MM.1S (cell line): ENCODE measurements around the gene VPS9D1.
"Not testable (repeated sequence)": the region's sequence is repeated elsewhere in the genome, so short reads cannot be mapped to it uniquely, and the experiment has no call there.

Experiments
- DNase-seq: peaks from one replicate; pipeline ENCODE4 v3.0.0-alpha.2; 2015
- H2AFZ ChIP-seq: fragments of 300-600 bp; sonication (generic); 2 replicates; pipeline ENCODE4 v1.6.0; 2016; ENCODE audit warnings: antibody characterized with exemption, low read length
- H3F3A ChIP-seq: fragments of 300-600 bp; sonication (generic); 2 replicates; pipeline ENCODE4 v1.6.1; 2016; ENCODE audit warnings: mild to moderate bottlenecking, antibody characterized with exemption, low read length, moderate library complexity, mixed read lengths; ENCODE audit not compliant: insufficient read depth
- H3K27ac ChIP-seq: fragments of 300-600 bp; sonication (generic); 2 replicates; pipeline ENCODE4 v1.5.1; 2016; ENCODE audit warnings: mild to moderate bottlenecking, low read length
- H3K27me3 ChIP-seq: fragments of 300-600 bp; sonication (generic); replicated peaks from 2 replicates; pipeline ENCODE4 v1.6.0; 2016; ENCODE audit warnings: low read length; ENCODE audit not compliant: insufficient read depth
- H3K36me3 ChIP-seq: fragments of 300-600 bp; sonication (generic); replicated peaks from 2 replicates; pipeline ENCODE4 v1.6.1; 2016; ENCODE audit warnings: mild to moderate bottlenecking, low read length, mixed read lengths; ENCODE audit not compliant: insufficient read depth
- H3K4me1 ChIP-seq: fragments of 300-600 bp; sonication (generic); 2 replicates; pipeline ENCODE4 v1.6.1; 2016; ENCODE audit warnings: low read length, mixed read lengths
- H3K4me2 ChIP-seq: fragments of 300-600 bp; sonication (generic); 2 replicates; pipeline ENCODE4 v1.6.0; 2016; ENCODE audit warnings: low read depth, low read length
- H3K4me3 ChIP-seq: fragments of 300-600 bp; sonication (generic); 2 replicates; pipeline ENCODE4 v1.5.1; 2016; ENCODE audit warnings: low read length, mixed read lengths
- H3K79me2 ChIP-seq: fragments of 300-600 bp; sonication (generic); 2 replicates; pipeline ENCODE4 v1.6.1; 2016; ENCODE audit warnings: mixed run types, low read length, mixed read lengths
- H3K9ac ChIP-seq: fragments of 300-600 bp; sonication (generic); 2 replicates; pipeline ENCODE4 v1.6.1; 2016; ENCODE audit warnings: low read length, mixed read lengths
- H3K9me2 ChIP-seq: fragments of 300-600 bp; sonication (generic); replicated peaks from 2 replicates; pipeline ENCODE4 v1.6.1; 2016; ENCODE audit warnings: mild to moderate bottlenecking, low read length, mixed read lengths; ENCODE audit not compliant: insufficient read depth
- H3K9me3 ChIP-seq: fragments of 300-600 bp; sonication (generic); replicated peaks from 2 replicates; pipeline ENCODE4 v1.6.1; 2016; ENCODE audit warnings: mild to moderate bottlenecking, low read length, mixed read lengths; ENCODE audit not compliant: insufficient read depth
- H4K20me1 ChIP-seq: fragments of 300-600 bp; sonication (generic); 2 replicates; pipeline ENCODE4 v1.6.1; 2016; ENCODE audit warnings: mild to moderate bottlenecking, low read length, moderate library complexity, mixed read lengths; ENCODE audit not compliant: insufficient read depth
- EZH2 ChIP-seq: fragments of 300-600 bp; sonication (generic); optimal IDR thresholded peaks from 2 replicates; pipeline ENCODE3; 2017; ENCODE audit warnings: low read depth, mild to moderate bottlenecking, antibody characterized with exemption, low read length, mixed read lengths
- TF ChIP-seq, protein P1 (sequence below): fragments of 300-600 bp; sonication (generic); IDR thresholded peaks from 2 replicates; pipeline ENCODE4 v1.5.1; 2016; ENCODE audit warnings: antibody characterized with exemption, low read length, mixed read lengths

VPS9D1 gene

DNA sequence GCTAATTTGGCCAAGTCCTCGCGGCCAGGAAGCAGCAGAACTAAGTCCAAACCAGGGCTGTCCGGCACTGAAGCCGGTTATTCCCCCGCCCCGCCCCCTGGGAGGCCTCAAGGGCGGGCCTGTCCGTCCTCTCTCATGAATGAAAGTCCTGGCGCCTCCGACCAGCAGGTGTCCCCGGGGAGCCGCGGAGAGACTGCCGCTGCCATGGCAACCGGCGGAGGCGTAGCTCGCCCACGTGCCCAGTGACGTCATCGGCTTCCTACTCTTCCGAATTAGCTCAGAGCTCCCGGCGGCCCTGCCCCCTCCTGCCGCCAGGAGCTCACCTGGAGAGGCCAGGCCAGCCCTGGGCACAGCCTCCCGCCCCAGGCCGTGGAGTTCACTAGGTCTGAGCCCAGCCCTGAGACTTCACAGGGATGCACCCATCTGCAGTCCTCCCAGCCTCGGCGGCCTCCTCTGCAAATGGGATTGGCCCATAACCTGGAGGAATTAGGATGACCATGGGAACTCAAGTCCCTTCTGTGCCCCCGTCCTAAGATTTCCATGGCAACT is 20.5 kb downstream of the VPS9D1 start:
- no peaks in the 10 kb centered on the region; the same call in 1 of the 2 replicates for H3K79me2 ChIP-seq
- H3K27ac ChIP-seq = peak overlapping the region; percentile 86
- H4K20me1 ChIP-seq = no peaks in the 10 kb centered on the region
- peak; percentile 96 for DNase-seq
- no peaks in the 10 kb centered on the region for H3K9me3 ChIP-seq
- no peaks in the 10 kb centered on the region for H3K36me3 ChIP-seq
- H2AFZ ChIP-seq = no peak overlapping the region
- H3K4me2 ChIP-seq = peak overlapping the region; percentile 78
- peak overlapping the region; percentile 62 for H3K4me3 ChIP-seq
- H3F3A ChIP-seq = peaks cover 6% of the 10 kb centered on the region; the same call in 1 of the 2 replicates
- H3K9me2 ChIP-seq = no peaks in the 10 kb centered on the region
- TF ChIP-seq, protein P1, sequence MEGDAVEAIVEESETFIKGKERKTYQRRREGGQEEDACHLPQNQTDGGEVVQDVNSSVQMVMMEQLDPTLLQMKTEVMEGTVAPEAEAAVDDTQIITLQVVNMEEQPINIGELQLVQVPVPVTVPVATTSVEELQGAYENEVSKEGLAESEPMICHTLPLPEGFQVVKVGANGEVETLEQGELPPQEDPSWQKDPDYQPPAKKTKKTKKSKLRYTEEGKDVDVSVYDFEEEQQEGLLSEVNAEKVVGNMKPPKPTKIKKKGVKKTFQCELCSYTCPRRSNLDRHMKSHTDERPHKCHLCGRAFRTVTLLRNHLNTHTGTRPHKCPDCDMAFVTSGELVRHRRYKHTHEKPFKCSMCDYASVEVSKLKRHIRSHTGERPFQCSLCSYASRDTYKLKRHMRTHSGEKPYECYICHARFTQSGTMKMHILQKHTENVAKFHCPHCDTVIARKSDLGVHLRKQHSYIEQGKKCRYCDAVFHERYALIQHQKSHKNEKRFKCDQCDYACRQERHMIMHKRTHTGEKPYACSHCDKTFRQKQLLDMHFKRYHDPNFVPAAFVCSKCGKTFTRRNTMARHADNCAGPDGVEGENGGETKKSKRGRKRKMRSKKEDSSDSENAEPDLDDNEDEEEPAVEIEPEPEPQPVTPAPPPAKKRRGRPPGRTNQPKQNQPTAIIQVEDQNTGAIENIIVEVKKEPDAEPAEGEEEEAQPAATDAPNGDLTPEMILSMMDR = peak; percentile 53
- TF ChIP-seq EZH2 = no peak
- no peaks in the 10 kb centered on the region for H3K27me3 ChIP-seq
- 0 out of 2 replicates have a peak, but pooled peaks cover 3% of the 10 kb centered on the region for H3K4me1 ChIP-seq
- peak overlapping the region; percentile 75 for H3K9ac ChIP-seq

DNA sequence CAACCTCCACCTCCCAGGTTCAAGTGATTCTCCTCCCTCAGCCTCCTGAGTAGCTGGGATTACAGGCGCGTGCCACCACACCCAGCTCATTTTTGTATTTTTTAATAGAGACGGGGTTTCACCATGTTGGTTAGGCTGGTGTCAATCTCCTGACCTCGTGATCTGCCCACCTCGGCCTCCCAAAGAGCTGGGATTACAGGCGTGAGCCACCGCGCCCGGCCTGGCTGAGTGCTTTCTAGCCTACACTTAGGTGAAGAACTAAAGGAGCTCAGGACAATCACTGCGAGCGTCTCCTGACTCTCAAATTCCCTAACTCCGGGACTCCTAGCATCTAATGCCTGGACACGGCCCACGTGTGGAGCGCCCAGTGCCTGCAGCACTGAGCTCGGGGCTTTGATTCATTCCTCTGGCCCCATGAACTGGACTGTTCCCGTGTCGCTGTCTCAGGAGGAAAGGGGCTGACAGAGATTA is 21.0 kb downstream of the VPS9D1 start:
- H3K36me3 ChIP-seq, H3K79me2 ChIP-seq, H4K20me1 ChIP-seq, H3K9ac ChIP-seq, H3K27ac ChIP-seq, H3K9me2 ChIP-seq, DNase-seq, H3K27me3 ChIP-seq, H3K9me3 ChIP-seq, H3F3A ChIP-seq, H3K4me1 ChIP-seq, H3K4me3 ChIP-seq, H2AFZ ChIP-seq: not testable (repeated sequence)
- peak overlapping the region; percentile 55 for H3K4me2 ChIP-seq

DNA sequence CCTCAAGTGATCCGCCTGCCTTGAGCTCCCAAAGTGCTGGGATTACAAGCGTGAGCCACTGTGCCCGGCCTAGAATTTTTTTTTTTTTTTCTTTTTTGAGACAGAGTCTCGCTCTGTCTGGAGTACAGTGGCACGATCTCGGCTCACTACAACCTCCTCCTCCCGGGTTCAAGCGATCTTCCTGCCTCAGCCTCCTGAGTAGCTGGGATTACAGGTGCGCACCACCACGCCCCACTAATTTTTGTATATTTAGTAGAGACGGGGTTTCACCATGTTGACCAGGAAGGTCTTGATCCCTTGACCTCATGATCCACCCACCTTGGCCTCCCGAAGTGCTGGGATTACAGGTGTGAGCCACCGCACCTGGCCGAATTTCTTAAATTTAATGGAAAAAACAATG is 22.0 kb downstream of the VPS9D1 start:
- DNase-seq, H3K4me1 ChIP-seq, H2AFZ ChIP-seq, H3K9me2 ChIP-seq, H3K9me3 ChIP-seq, H3K27me3 ChIP-seq, H3K4me2 ChIP-seq, H3K9ac ChIP-seq, H4K20me1 ChIP-seq, H3K4me3 ChIP-seq, H3K36me3 ChIP-seq, H3K79me2 ChIP-seq, H3F3A ChIP-seq, H3K27ac ChIP-seq: not testable (repeated sequence)

DNA sequence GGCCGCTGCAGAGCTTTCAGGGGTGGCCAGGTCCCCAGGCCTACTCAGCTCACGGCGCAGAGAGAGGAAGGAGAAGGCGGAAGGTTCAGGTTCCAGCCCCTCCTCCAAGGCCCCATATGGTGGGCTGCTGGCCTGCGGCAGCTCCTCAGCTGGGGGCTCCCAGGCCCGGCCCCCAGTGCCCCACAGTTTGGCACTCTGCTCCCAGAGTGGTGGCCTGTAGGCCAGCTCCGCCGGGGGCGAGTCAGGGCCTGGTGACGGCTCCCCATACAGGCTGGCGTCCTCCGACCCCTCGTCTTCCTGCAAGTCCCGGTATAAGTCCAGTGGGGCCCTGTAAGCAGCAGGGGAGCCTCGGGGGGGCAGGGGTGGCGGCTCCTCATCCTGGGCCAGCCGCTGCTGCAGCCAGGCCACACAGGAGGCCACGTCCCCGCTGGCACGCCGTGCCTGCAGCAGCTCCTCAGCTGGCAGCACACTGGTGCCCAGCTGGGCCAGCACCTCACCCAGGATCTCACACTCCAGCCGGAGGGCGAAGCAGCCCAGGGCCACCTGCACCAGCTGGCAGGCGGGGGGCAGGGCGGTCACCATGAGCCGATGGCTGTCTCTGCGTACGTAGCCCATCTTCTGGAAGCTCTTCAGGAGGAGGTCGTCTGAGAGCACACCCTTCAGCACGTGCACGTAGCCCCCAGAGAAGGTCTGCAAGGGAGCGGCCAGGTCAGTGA is 22.9 kb downstream of the VPS9D1 start:
- H3K9ac ChIP-seq = no peak overlapping the region
- no peak overlapping the region for H2AFZ ChIP-seq
- H3K27ac ChIP-seq = no peak overlapping the region
- H3K9me3 ChIP-seq = no peaks in the 10 kb centered on the region
- no peaks in the 10 kb centered on the region for H4K20me1 ChIP-seq
- no peaks in the 10 kb centered on the region; the same call in 1 of the 2 replicates for H3K79me2 ChIP-seq
- no peaks in the 10 kb centered on the region for H3K9me2 ChIP-seq
- H3K27me3 ChIP-seq = no peaks in the 10 kb centered on the region
- no peak overlapping the region for H3K4me2 ChIP-seq
- H3K4me1 ChIP-seq = 0 out of 2 replicates have a peak, but pooled peaks cover 3% of the 10 kb centered on the region
- H3F3A ChIP-seq = peaks cover 6% of the 10 kb centered on the region; the same call in 1 of the 2 replicates
- TF ChIP-seq, protein P1 = no peak
- TF ChIP-seq EZH2 = no peak
- no peaks in the 10 kb centered on the region for H3K36me3 ChIP-seq
- DNase-seq = no peak
- H3K4me3 ChIP-seq = no peak overlapping the region
